HG03558 (cell line): ENCODE measurements around the gene ARL6IP1.

Experiments used
- ATAC-seq: cut with Tn5 transposase; IDR thresholded peaks from one replicate; pipeline ENCODE4 v1.9.1; 2021; ENCODE audit warnings: moderate number of reproducible peaks; ENCODE audit not compliant: unreplicated experiment; ENCODE audit errors: extremely low read depth

Gene ARL6IP1

GRCh38 chr16:18801145-18801972 lies at the start of gene ARL6IP1:
TSS of gene ARL6IP1 (minus strand) at chr16:18801549. CDS start at chr16:18801466, 83 bp downstream.
- peak; percentile 86 for ATAC-seq

DNA sequence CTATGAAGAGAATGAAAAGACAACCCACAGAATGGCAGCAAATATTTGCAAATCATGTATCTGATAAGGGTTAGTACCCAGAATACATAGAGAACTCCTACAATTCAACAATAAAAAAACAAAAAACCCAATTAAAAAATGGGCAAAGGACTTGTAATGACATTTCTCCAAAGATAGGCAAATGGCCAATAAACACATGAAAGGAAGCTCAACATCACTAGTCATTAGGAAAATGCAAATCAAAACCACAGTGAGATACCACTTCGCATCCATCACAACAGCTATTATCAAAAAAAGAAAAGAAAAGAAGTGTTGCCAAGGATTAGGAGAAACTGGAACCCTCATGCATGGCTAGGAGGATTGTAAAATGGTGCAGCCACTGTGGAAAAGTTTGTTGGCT lies 45.1 kb upstream of the ARL6IP1 start:
- ATAC-seq, result no peak

GRCh38 chr16:18842565-18842964 lies 41.2 kb upstream of the ARL6IP1 start:
- no peak for ATAC-seq

DNA sequence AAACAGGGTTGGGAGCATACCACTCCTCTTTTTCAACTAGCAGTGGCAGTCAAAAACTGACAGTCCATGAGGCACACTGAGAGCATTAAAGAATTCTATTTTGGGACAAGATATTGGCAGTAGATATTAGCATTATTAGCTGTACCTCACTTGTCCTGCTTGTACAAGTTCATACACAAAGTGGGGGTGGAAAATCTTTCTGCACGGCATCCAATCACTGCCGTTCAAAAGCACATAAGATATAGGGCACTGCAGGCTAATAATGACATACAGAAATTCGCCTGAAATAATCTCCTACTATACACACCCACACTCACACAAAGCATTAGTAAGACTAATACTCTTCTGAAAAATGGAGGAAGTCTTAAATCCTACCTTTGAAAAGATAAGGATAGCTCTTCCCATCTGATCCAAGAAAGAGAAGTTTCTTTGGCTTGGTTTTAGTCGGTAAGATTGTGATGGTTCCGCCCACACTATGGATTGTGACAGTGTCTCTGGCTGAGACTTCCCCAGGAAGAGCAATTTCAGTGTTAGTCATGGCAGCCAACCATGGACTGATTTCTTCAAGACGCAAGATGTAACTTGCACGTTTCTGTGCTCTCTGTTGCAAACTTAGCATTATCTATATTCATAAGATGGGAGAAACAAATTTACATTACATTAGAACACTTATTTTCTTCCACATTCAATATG lies 40.6 kb upstream of the ARL6IP1 start:
- ATAC-seq, result no peak

GRCh38 chr16:18839555-18839954 lies 38.2 kb upstream of the ARL6IP1 start:
- ATAC-seq, result no peak

- ATAC-seq, result no peak
Observed at GRCh38 chr16:18836702-18837101, 35.4 kb upstream of the ARL6IP1 start.

- no peak for ATAC-seq
Observed at GRCh38 chr16:18834864-18835263, 33.5 kb upstream of the ARL6IP1 start.

DNA sequence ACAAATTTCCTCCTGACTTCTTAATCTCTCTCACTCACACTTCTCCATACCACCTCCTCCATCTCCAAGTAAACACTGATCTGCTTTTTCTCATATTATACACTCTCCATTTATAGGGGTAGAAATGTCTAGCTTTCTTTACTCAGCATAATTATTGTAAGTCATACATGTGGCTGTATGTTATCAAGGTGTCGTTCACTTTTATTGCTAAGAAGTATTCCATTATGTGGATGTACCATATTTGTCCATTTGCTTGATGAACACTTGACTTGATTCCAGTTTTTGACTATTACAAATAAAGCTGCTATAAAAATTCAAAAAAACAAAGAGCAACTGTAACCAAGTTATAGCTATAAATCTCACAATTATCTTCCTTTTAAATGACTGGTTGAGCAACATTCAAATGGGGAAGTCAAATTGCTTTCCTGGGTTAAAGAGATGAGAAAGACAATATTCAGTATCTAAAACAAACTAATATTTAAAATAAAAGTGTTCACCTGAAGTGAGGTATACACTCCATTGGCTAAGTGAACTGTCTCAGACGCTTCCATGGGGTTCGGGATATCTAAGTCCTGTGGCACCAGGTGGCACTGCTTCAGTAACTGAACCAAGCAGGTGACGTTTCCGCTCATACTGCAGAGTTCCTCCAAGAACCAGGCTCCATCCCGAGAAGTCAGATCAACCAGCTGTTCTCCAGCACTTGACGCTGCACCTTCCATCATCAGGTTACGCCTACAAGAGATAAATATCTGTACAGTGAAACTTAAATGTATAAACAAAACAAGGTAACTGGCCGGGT lies 32.6 kb upstream of the ARL6IP1 start:
- ATAC-seq, result no peak

DNA sequence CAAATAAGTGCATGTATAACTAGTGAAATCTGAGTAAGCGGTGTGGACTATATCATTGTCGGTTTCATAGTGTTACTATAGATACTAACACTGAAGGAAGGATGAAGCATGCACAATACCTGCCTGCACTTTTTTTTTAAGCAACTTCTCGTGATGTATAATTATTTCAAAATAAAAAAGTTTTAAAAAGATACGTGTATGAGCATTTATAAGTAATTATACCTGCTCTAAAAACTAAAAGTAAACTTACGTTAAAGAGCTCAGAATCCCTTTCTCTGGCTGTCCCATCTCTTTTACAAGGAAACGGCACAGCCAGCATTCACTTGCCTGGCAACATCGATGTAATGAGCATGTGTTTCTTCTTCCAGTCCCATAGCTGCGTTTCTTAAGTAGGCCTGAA lies 31.3 kb upstream of the ARL6IP1 start:
- no peak for ATAC-seq

- ATAC-seq, result no peak
Observed at GRCh38 chr16:18832006-18832405, 30.7 kb upstream of the ARL6IP1 start.

DNA sequence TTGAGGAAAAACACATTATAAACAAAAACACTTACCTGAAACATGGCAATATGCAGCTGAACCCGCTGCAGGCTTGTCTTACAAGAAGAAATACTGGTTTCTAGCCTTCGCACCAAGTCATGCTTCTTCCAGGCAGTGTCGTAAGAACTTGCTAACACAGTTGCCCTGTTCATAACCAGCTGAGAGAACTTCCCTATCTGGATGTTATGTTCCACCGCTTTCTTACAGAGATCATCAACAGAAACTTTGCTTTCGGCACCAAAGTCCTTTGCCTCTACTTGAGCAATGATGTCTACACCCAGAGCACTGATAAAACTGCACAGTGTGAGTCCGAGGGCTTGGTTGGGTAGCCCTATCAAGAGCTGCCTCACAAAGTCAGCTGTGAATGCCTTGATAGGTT lies 27.9 kb upstream of the ARL6IP1 start:
- no peak for ATAC-seq

DNA sequence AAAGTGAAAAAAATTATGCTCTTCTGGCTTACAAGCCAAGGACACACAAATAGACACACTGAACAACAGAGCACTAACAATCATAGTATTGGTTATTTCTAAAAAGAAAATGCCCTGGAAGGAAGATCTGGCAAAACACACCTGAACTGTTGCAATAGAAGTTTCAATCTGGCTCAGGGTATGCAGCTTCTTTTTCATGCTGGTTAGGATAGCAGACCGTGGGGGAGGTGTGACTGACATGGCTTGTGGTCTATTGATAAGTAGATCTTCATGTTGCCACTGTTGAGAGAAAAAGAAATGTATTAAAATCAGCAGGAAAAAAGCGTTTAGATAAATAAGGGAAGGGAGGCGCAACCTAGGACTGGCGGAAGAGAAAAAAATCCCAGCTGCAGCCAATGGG lies 26.5 kb upstream of the ARL6IP1 start:
- ATAC-seq, result no peak

GRCh38 chr16:18816286-18816685 lies 14.9 kb upstream of the ARL6IP1 start:
- no peak for ATAC-seq

DNA sequence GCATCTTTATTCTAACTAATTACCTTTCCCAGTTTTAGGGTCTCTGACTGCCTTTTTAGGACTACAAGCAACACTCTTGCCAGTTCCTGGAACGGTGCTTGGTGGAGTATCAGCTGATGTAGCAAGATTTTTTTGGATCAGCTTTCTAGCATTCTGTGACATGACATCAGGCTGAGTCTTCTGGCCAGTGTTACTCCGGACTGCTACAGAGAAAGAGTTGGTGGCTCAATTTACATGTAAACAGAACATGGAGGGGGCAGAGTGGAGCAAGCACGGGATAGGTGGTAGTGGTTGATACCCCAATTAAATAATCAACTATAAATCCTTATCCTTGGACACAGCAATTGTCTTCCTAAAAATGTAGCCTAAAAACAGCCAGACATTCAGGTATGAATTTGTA lies 10.6 kb upstream of the ARL6IP1 start:
- ATAC-seq, result no peak

DNA sequence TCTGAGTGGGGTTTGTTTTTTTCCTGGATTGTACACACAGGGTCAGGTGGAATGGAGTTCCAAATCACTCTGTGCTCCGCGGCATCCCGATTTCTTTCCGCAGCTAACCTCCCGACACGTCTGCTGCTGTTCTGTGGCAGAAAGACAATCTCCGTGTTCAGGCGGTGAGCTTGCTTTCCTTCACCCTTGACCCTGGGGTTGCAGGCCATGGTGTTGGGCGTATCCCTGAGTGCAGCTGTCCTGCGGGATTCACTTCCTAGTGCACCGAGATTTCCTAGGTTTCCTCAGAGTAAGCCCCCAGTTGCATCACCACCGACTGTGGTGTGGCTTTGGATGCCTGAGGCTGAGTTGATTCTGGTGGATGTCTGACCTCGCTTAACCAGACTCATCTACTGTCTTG lies 7.8 kb upstream of the ARL6IP1 start:
- ATAC-seq, result no peak

DNA sequence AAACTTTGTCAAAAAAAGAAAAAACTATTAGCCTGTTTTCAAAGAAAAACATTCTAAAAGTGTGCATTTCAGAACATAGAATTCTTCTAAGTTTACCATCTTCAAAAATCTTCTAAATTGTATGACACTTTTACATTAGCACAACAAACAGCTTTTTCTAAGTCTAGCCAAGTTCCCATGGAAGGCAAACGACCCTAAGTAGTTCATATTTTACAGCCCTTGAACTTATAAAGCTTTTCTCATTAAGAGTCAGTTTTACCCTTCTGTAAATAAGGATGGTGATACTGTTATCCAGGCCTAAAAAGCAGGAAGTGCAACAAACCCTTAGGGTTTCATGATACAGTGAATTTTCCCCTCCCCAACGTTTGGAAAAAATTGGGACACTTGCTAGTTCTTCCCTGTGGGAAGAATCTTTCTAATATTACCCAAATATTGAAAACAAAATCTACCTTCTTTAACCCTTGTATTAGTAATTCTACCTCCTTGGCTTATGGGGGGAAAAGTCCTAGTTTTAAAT lies 4.0 kb upstream of the ARL6IP1 start:
- ATAC-seq, result no peak

DNA sequence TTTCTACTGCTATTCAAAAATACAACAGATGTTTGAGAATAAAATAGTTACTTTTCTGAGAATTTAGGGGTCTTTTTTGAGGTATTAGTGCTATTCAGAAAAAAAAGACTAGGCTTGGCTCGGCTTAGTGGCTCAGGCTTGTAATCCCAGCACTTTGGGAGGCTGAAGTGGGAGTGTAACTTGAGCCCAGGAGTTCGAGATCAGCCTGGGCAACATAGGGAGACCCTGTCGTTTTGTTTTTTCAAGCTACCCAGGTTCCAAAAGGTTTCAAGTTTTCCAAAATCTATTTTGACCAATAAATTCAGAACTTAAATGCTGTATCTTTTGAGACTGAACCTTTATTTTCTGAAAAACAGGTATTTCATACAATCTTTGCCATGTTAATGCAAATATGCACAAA lies 3.2 kb upstream of the ARL6IP1 start:
- no peak for ATAC-seq

- no peak for ATAC-seq
Observed at GRCh38 chr16:18803569-18804462, 2.5 kb upstream of the ARL6IP1 start.

- ATAC-seq, result no peak
Observed at GRCh38 chr16:18802767-18803343, 1.5 kb upstream of the ARL6IP1 start.
